IMR-90 (cell line): ENCODE measurements around the gene CES3. TPM values are rescaled to one million over a fixed set of nuclear protein-coding genes. Genes with fewer than 3 reads are reported as not detected.
A peak's percentile ranks its signal among the peaks of the same experiment; 100 is the strongest.

Experiments
- ATAC-seq: fragments of 200-7000 bp; cut with Tn5 transposase; 2 replicates; pipeline ENCODE4 v1.9.1; 2020; ENCODE audit warnings: low read depth, mild to moderate bottlenecking, moderate library complexity
- BruUV-seq: library from RNA; stranded (reverse); fragments of 400-500 nt; replicated peaks from 2 replicates; lab custom pipeline; 2021; lab: Mats Ljungman, UMichigan
- CTCF ChIA-PET: fragments of 300-600 bp; formaldehyde crosslinking; extraction: SDS; loops from one replicate; lab custom pipeline; 2021; ENCODE audit warnings: antibody characterized with exemption; lab: Yijun Ruan, JAX
- POLR2A ChIA-PET: fragments of 300-600 bp; sonication (Branson Sonifier 250); formaldehyde crosslinking; loops from one replicate; lab custom pipeline; 2022; ENCODE audit warnings: antibody characterized with exemption; ENCODE audit not compliant: unreplicated experiment; lab: Charles Lee
- DNase-seq: peaks from one replicate; pipeline ENCODE4 v3.0.0; 2013
- H2AFZ ChIP-seq: replicated peaks from 2 replicates; pipeline ENCODE3; 2013; ENCODE audit warnings: low read length, mild to moderate bottlenecking; ENCODE audit not compliant: poor library complexity
- H2AK5ac ChIP-seq: 2 replicates; pipeline ENCODE4 v1.6.1; 2013; ENCODE audit warnings: low read depth, low read length, inconsistent platforms
- H2AK9ac ChIP-seq: replicated peaks from 2 replicates; pipeline ENCODE3; 2013; ENCODE audit warnings: mild to moderate bottlenecking, low read depth, low read length, moderate library complexity; ENCODE audit not compliant: poor library complexity
- H2BK120ac ChIP-seq: 2 replicates; pipeline ENCODE4 v1.6.1; 2013; ENCODE audit warnings: low read depth, low read length, inconsistent platforms
- H2BK15ac ChIP-seq: 3 replicates; pipeline ENCODE4 v1.6.1; 2013; ENCODE audit warnings: low read depth, low read length, inconsistent platforms
- H2BK20ac ChIP-seq: 2 replicates; pipeline ENCODE4 v1.6.1; 2013; ENCODE audit warnings: low read depth, mild to moderate bottlenecking, inconsistent platforms, low read length, moderate library complexity
- H2BK5ac ChIP-seq: 2 replicates; pipeline ENCODE4 v1.6.1; 2013; ENCODE audit warnings: mild to moderate bottlenecking, low read depth, low read length, inconsistent platforms; ENCODE audit not compliant: poor library complexity, severe bottlenecking
- H3K14ac ChIP-seq: replicated peaks from 2 replicates; pipeline ENCODE4 v1.6.1; 2013; ENCODE audit warnings: low read depth, low read length, inconsistent platforms
- H3K18ac ChIP-seq: 2 replicates; pipeline ENCODE4 v1.6.1; 2013; ENCODE audit warnings: low read depth, low read length, control low read depth
- H3K23ac ChIP-seq: 2 replicates; pipeline ENCODE4 v1.6.1; 2013; ENCODE audit warnings: low read depth, low read length, inconsistent platforms
- H3K27ac ChIP-seq: 2 replicates; pipeline ENCODE4 v1.5.1; 2013; ENCODE audit warnings: mild to moderate bottlenecking, control low read depth, low read length; ENCODE audit not compliant: insufficient read depth
- H3K27me3 ChIP-seq: 2 replicates; pipeline ENCODE4 v1.6.1; 2013; ENCODE audit warnings: low read length; ENCODE audit not compliant: control insufficient read depth, insufficient read depth
- H3K36me3 ChIP-seq: 2 replicates; pipeline ENCODE4 v1.6.1; 2013; ENCODE audit warnings: low read length, mixed read lengths; ENCODE audit not compliant: control insufficient read depth, insufficient read depth
- H3K4ac ChIP-seq: 2 replicates; pipeline ENCODE4 v1.6.1; 2013; ENCODE audit warnings: low read depth, low read length, inconsistent platforms
- H3K4me1 ChIP-seq: 2 replicates; pipeline ENCODE4 v1.6.1; 2013; ENCODE audit warnings: low read length, mixed read lengths; ENCODE audit not compliant: control insufficient read depth, insufficient read depth
- H3K4me2 ChIP-seq: 2 replicates; pipeline ENCODE4 v1.6.1; 2013; ENCODE audit warnings: low read depth, mild to moderate bottlenecking, control low read depth, low read length, moderate library complexity
- H3K4me3 ChIP-seq: 2 replicates; pipeline ENCODE4 v1.5.1; 2013; ENCODE audit warnings: low read depth, mild to moderate bottlenecking, control low read depth, low read length, moderate library complexity; ENCODE audit not compliant: insufficient read depth
- H3K56ac ChIP-seq: 2 replicates; pipeline ENCODE4 v1.6.1; 2013; ENCODE audit warnings: low read length, inconsistent platforms; ENCODE audit not compliant: insufficient read depth; ENCODE audit errors: extremely low read depth
- H3K79me1 ChIP-seq, 2 experiments: 2 replicates each; pipeline ENCODE4 v1.6.1; 2013; ENCODE audit warnings: low read length in 2 of 2, inconsistent platforms in 1 of 2, low read depth in 1 of 2
- H3K9ac ChIP-seq: 2 replicates; pipeline ENCODE4 v1.6.1; 2013; ENCODE audit warnings: low read depth, low read length, control low read depth
- H3K9me1 ChIP-seq: 2 replicates; pipeline ENCODE4 v1.6.1; 2013; ENCODE audit warnings: low read length, inconsistent platforms; ENCODE audit not compliant: insufficient read depth
- H3K9me3 ChIP-seq: 2 replicates; pipeline ENCODE4 v1.6.1; 2013; ENCODE audit warnings: low read length; ENCODE audit not compliant: control insufficient read depth, insufficient read depth
- H4K20me1 ChIP-seq: 2 replicates; pipeline ENCODE4 v1.6.1; 2013; ENCODE audit warnings: low read length, inconsistent platforms; ENCODE audit not compliant: insufficient read depth
- H4K5ac ChIP-seq: 2 replicates; pipeline ENCODE4 v1.6.1; 2013; ENCODE audit warnings: mild to moderate bottlenecking, low read depth, low read length, control low read depth
- H4K8ac ChIP-seq, 2 experiments: 2 replicates each; pipeline ENCODE4 v1.6.1; 2013; ENCODE audit warnings: low read depth in 2 of 2, low read length in 2 of 2, control low read depth in 1 of 2, inconsistent platforms in 1 of 2
- H4K91ac ChIP-seq: 2 replicates; pipeline ENCODE4 v1.6.1; 2013; ENCODE audit warnings: low read depth, low read length, inconsistent platforms; ENCODE audit not compliant: insufficient read depth
- BHLHE40 ChIP-seq: fragments of 150-350 bp; IDR thresholded peaks from 2 replicates; pipeline ENCODE4 v1.6.1; 2016; ENCODE audit warnings: mild to moderate bottlenecking, low read depth, low read length
- CTCF ChIP-seq: conservative IDR thresholded peaks from 2 replicates; pipeline ENCODE4 v1.5.1; 2012; ENCODE audit warnings: mild to moderate bottlenecking, low read depth, low read length, improper control_type of control experiment
- ELK1 ChIP-seq: fragments of 150-350 bp; IDR thresholded peaks from 2 replicates; pipeline ENCODE4 v1.6.1; 2016; ENCODE audit warnings: low read depth, mild to moderate bottlenecking, low read length, moderate library complexity, borderline replicate concordance
- MAFK ChIP-seq: IDR thresholded peaks from 2 replicates; pipeline ENCODE4 v1.6.1; 2012; ENCODE audit warnings: low read depth, low read length, improper control_type of control experiment
- MAZ ChIP-seq: IDR thresholded peaks from 2 replicates; pipeline ENCODE4 v1.6.1; 2012; ENCODE audit warnings: low read depth, mild to moderate bottlenecking, low read length, improper control_type of control experiment, moderate library complexity, borderline replicate concordance
- MXI1 ChIP-seq: IDR thresholded peaks from 2 replicates; pipeline ENCODE4 v1.6.1; 2012; ENCODE audit warnings: low read depth, mild to moderate bottlenecking, low read length, moderate library complexity, borderline replicate concordance
- POLR2A ChIP-seq: IDR thresholded peaks from 2 replicates; pipeline ENCODE4 v1.6.1; 2012; ENCODE audit warnings: mild to moderate bottlenecking, low read depth, low read length
- RAD21 ChIP-seq: IDR thresholded peaks from 2 replicates; pipeline ENCODE4 v1.6.1; 2012; ENCODE audit warnings: low read length, improper control_type of control experiment
- RCOR1 ChIP-seq: IDR thresholded peaks from 2 replicates; pipeline ENCODE4 v1.6.1; 2012; ENCODE audit warnings: mild to moderate bottlenecking, low read length, improper control_type of control experiment; ENCODE audit not compliant: insufficient replicate concordance
- SMC3 ChIP-seq: fragments of 150-350 bp; IDR thresholded peaks from 2 replicates; pipeline ENCODE4 v1.6.1; 2016; ENCODE audit warnings: low read depth, mild to moderate bottlenecking, antibody characterized with exemption, low read length, moderate library complexity
- USF2 ChIP-seq: fragments of 150-350 bp; IDR thresholded peaks from 2 replicates; pipeline ENCODE4 v1.6.1; 2017; ENCODE audit warnings: mild to moderate bottlenecking, antibody characterized with exemption, low read length, low read depth
- WGBS, 2 experiments: methylation state at CpG; one replicate each; pipeline versions ENCODE4 v1.1.5 to v1.1.7; 2013; ENCODE audit warnings: missing lambda C conversion rate in 2 of 2; ENCODE audit not compliant: insufficient read length in 1 of 2; ENCODE audit errors: extremely low coverage in 2 of 2; 5-methylcytosine and 5-hydroxymethylcytosine counted together
- dilution Hi-C: fragments of 300-500 bp; cut with HindIII; formaldehyde crosslinking; loops from one replicate; pipeline ENCODE4 v1.14.3; 2018; ENCODE audit warnings: low sequenced_read_pairs; ENCODE audit not compliant: unreplicated experiment
- in situ Hi-C: fragments of 300-500 bp; cut with MboI; formaldehyde crosslinking; loops from 3 replicates; pipeline ENCODE4 v1.14.3; 2019; ENCODE audit warnings: low sequenced_read_pairs, inconsistent platforms, mixed read lengths
- intact Hi-C: fragments of 100-400 bp; cut with micrococcal nuclease; formaldehyde crosslinking; loops from 2 replicates; pipeline ENCODE4 v1.10.0; 2022
- polyA plus RNA-seq, 3 experiments: library from polyadenylated mRNA; depleted of rRNA; stranded (reverse); fragments of >200 nt; gene quantifications; 2 replicates each; pipeline ENCODE4 v1.2.3, GENCODE V29; 2012; ENCODE audit warnings: low replicate concordance in 1 of 3
- total RNA-seq: library from RNA; depleted of rRNA; stranded (reverse); fragments of >200 nt; gene quantifications from 2 replicates; pipeline ENCODE4 v1.2.3, GENCODE V29; 2012

CES3 gene
- total and polyA plus RNA-seq, 2 of the 4 experiments (the other 2 are of a cell fraction), result 0.03 TPM; not detected in 1

- intact Hi-C loops, result no loop called here
- peaks cover 2 to 26% of the 10 kb centered on the region in 2 experiments for H3K79me1 ChIP-seq
Observed at GRCh38 chr16:66943426-66944053, 17.5 kb upstream of the CES3 start.

More at GRCh38 chr16:66943426-66944053, 17.5 kb upstream of the CES3 start:
- H3K4me2 ChIP-seq, result no peak overlapping the region
- H3K14ac ChIP-seq, result no peak overlapping the region
- H4K91ac ChIP-seq, result no peak overlapping the region
- peak overlapping the region; percentile 35 for H2AFZ ChIP-seq
- H2BK15ac ChIP-seq, result no peak overlapping the region
- no peak overlapping the region for H4K8ac ChIP-seq
- in situ Hi-C loops, result no loop called here
- no peak overlapping the region for H3K56ac ChIP-seq
- dilution Hi-C loops, result no loop called here
- CTCF ChIA-PET, result interaction anchor here (1.0 to 2.7 kb wide), 2 partner anchors 17 to 48 kb away, joined by 3 to 11 read pairs; partner anchors contain the start of gene CES3
- no peak overlapping the region for H2BK5ac ChIP-seq
- H3K9ac ChIP-seq, result no peak overlapping the region
- peaks cover 5% of the 10 kb centered on the region; the same call in 1 of the 2 replicates for H3K27me3 ChIP-seq
- peaks cover 5% of the 10 kb centered on the region for H3K4me1 ChIP-seq
- WGBS, 2 experiments, result 100% methylated on average over 2 of the region's 15 CpGs; no CpG with 5 or more reads in 1 of the 2 experiments
- no peak overlapping the region for H3K4me3 ChIP-seq
- no peak overlapping the region for H2AK5ac ChIP-seq
- H3K36me3 ChIP-seq, result peaks cover 53% of the 10 kb centered on the region
- no peak overlapping the region for H3K27ac ChIP-seq
- no peak for ATAC-seq
- H2BK120ac ChIP-seq, result no peak overlapping the region
- POLR2A ChIA-PET, result interaction anchor here (0.5 kb wide), 1 partner anchor 248 kb away, joined by 3 read pairs; no protein-coding TSS in a partner anchor
- DNase-seq, result no peak
- H2AK9ac ChIP-seq, result no peak overlapping the region
- peaks cover 5% of the 10 kb centered on the region; the same call in 1 of the 2 replicates for H3K9me1 ChIP-seq
- no peak overlapping the region for H3K23ac ChIP-seq
- H2BK20ac ChIP-seq, result no peak overlapping the region
- no peak for TF ChIP-seq USF2
- no peak for TF ChIP-seq POLR2A
- TF ChIP-seq SMC3, result no peak
- TF ChIP-seq CTCF, result no peak
- TF ChIP-seq MXI1, result no peak
- no peak for TF ChIP-seq MAFK
- no peak for TF ChIP-seq MAZ
- TF ChIP-seq RCOR1, result no peak
- TF ChIP-seq ELK1, result no peak
- TF ChIP-seq BHLHE40, result no peak
- no peak for TF ChIP-seq RAD21
- H4K5ac ChIP-seq, result no peak overlapping the region
- no peak overlapping the region for H3K18ac ChIP-seq
- H3K4ac ChIP-seq, result no peak overlapping the region
- no peaks in the 10 kb centered on the region for H3K9me3 ChIP-seq
- BruUV-seq, result no TSS peak
- no peaks in the 10 kb centered on the region; the same call in 1 of the 2 replicates for H4K20me1 ChIP-seq
